ENCODE results near the gene LIN7B.

GRCh38 chr19:49070416-49070815, 43.8 kb upstream of the LIN7B start:
- TF ChIP-seq CTCF (IDR thresholded peaks at IDR 0.05) (no peak), POLR2A (IDR thresholded peaks at IDR 0.05) (no peak)

Data from lower leg skin (tissue), 3 donors.